Lung microvascular endothelial cell (primary cell): ENCODE results near the gene KCNQ2. TPM values are rescaled to one million over a fixed set of nuclear protein-coding genes. Genes with fewer than 3 reads are reported as not detected.
"Not testable (repeated sequence)": the region's sequence is repeated elsewhere in the genome, so short reads cannot be mapped to it uniquely, and the experiment has no call there.

Experiments
- DNase-seq, 2 donors: peaks; one replicate each; pipeline versions ENCODE4 v3.0.0 to v3.0.0-alpha.2; 2010; ENCODE audit warnings: low read depth in 2 of 2
- total RNA-seq: library from RNA; depleted of rRNA; stranded (reverse); fragments of >200 nt; gene quantifications from 2 replicates; pipeline ENCODE4 v1.2.1, GENCODE V29; 2014

KCNQ2 gene
- total RNA-seq, 1 donor from 2014 or later: not detected

DNA sequence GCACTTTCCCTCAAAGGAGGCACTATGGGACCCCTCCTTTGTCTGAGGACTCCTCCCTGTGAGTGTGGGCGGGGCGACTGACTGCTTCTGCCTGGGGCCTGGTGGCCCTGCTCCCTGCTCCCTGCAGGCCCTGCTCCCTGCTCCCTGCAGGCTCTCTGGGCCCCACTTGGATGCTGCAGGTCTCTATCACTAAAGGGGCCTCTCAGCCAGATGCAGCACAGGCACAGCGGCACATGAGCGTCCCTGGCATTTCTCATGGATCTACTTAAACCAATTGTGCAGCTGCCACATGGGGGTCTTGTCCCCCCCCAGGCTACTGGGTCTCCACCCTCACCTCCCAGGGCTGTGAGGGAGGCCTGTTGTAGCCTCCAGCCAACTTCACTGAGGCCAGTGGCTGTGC, 18.6 kb upstream of the KCNQ2 start:
- DNase-seq: no peak

DNA sequence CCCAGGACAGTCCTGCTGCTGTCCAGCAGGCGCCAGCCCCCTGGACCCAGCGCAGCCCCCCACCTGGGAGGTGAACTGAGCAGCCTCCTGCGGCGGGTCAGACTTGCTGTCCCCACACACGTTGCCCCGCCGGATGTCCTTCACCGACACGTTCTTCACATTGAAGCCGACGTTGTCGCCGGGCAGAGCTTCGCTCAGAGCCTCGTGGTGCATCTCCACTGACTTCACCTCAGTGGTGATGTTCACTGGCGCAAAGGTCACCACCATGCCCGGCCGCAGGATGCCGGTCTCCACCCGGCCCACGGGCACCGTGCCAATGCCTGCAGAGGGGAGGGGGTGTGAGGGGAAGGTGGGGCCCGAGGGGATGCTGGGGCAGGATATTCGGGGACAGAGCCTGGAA, 18.0 kb upstream of the KCNQ2 start:
- no peak for DNase-seq

DNA sequence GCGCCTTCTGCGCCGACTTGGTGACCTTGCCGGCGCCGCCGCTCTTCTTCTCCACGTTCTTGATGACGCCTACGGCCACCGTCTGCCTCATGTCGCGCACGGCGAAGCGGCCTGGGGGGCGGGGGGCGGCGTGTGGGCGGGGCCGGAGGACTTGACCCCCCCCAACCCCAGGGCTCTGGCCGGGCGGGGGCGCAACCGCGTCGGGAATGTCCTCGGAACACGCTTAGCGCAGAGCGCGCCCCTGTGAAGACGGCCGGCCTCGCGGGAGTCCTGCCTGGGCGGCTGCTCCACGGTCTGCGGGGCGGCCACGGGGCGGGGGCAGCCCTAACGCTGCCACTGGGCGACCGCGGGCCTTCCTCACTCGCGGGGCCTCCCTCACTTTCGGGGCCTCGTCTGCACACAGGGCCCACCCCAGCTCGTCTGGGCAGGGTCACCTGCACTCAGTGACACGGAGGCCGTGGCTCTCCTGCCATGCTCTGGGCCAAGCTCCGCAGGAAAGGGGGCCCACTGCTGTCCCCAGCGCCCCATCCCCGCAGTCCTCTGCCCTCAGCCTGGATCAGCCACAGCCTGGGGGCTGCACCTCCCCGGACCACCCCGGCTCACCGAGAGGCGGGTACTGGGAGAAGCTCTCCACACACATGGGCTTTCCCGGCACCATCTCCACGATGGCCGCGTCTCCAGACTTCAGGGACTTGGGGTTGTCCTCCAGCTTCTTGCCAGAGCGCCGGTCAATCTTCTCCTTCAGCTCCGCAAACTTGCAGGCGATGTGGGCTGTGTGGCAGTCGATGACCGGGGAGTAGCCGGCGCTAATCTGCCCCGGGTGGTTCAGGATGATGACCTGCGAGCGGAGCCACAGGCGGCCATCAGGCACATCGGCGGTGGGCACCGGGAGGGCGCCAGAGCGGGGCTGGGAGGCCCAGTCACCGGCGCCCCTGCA, 16.1 kb upstream of the KCNQ2 start:
- DNase-seq: no peak

DNA sequence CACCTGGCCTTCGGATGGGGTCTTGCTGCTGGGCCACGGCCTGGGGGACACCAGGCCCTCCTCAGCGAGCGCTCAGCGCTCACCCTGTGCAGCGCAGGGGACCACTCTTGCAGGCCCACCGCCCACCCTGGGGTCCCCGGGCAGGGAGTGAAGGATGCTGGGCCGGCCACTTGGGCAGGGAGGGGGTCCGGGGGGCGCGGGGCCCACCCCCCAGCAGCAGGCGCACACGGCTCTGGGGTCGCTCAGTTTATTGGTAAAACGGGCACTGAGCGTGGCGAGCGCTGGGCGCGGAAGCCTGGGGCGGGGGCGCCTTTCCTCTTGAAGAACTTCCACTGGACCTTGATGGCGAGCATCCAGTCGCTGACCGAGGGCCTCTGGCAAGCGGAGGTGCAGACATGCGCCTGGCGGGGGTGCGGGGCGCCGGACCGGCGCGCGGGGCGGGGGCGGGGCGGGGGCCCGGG, 15.4 kb upstream of the KCNQ2 start:
- DNase-seq: no peak

DNA sequence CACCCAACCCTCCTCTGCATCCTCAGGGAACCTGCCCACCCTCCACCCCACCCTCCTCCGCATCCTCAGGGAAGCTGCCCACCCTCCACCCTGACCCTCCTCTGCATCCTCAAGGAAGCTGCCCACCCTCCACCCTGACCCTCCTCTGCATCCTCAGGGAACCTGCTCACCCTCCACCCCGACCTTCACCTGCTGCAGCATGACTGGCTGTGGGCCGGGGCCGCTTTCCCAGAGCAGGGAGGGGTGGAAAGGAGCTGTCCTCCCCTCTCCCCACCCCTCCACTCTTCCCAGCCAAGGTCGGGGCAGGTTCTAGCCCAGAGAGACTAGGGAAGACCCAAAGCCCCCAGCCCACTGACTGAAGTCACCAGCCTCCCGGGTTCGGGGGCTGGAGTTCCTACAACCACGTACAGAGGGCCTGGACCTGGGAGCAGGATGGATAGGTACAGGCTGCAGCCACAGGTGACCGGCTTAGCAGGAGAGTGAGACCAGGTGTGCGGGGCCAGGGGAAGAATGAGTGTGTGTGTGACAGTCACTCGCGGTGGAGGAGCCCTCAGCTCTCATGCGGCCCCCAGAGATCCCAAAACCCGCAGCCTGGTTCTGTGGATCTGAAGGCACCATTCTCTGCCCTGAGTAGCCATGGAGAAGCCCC, 14.8 kb upstream of the KCNQ2 start:
- no peak for DNase-seq

DNA sequence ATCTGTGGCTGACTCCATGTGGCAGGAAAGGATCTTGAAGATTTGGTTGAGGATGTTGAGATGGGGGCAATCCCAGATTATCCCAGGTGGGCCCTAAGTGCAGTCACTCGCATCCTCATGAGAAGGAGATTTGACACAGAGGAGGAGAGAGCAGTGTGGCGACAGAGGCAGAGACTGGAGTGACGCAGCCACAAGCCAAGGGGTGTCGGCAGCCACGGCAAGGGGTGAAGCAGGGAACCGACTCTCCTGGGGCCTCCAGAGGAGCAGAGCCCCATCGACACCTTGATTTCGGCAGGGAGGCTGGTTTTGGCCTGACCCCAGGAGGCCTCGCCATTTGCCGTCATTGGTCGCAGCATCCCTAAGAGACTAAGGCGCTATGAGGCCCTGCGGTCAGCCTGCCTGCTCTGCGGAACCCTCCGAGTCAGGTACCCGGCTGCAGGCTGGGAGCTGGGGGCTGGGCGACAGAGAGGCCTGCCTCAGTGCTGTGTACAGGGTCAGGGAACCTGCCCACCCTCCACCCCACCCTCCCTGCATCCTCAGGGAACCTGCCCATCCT, 13.9 kb upstream of the KCNQ2 start:
- DNase-seq: no peak

DNA sequence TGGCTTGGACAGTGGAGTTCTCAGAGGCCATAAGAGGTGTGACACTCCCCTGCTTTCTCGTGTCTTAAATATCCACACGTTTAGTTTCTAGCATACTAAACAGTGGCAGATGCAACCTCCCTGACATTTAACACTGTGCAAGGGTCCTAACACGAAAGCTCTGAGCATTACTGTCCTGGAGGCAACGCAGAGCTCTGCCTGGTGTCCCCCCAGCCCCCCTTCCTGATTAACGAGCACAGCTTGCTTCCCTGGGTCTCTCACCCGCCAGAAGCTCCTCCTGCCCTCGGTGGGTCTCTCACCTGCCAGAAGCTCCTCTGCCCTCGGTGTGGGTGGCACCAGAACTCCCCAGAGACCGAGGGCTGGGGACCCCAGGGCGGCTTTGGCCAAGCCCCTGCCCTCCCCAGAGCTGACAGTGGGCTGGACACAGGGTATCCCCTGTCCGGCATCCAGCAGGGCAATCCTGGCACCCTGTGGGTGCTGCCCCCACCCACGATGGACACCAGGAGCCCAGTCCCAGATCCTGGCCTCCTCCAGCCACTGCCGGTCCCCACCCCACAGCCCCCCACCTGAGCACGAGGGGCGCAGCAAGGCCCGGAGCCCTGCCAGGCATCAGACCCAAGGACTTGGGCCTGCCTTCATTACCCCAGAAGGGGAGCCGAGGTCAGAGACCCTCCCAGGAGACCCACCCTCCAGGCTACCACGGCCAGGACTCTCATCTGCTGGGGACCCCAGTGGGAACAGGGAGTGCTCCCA, 12.4 kb upstream of the KCNQ2 start:
- no peak for DNase-seq

DNA sequence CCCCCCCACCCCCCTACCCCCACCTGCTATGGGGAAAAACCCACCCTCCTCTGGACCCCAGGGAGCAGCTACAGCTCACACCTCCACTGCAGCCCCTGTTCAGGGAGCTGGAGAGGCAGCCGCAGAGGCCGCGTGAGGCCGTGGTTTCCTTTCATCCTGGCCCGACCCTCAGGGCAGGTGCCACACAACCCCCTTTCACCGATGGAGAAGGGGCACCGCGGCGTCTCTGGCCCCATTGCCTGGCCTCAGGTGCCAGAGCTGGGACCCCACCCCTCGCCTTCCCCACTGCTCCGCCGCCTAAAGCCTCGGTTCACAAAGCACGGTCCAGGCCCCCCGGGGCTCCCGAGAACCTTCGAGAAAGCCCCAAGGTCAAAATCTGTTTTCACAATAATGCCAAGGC, 11.8 kb upstream of the KCNQ2 start:
- no peak for DNase-seq

DNA sequence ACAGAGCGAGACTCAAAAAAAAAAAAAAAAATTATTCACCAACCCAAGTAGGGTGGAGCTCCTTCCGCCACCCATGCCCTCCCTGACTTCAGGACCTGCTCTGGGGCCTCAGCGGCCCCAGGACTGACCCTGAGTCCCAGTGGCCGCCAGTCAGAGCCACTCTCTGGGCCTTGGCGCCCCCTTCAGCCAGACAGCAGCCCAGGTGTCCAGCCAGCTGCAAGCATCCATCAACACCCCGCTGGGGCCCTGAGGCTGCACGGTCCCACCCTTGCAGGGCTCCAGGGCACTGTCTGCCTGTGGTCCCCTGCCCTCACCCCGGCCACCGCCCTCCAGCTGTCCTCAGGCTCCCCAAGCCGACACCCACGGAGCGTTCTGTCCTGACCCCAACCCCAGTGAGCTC, 11.4 kb upstream of the KCNQ2 start:
- DNase-seq: peak in 1 of 2 donors; percentile 14

DNA sequence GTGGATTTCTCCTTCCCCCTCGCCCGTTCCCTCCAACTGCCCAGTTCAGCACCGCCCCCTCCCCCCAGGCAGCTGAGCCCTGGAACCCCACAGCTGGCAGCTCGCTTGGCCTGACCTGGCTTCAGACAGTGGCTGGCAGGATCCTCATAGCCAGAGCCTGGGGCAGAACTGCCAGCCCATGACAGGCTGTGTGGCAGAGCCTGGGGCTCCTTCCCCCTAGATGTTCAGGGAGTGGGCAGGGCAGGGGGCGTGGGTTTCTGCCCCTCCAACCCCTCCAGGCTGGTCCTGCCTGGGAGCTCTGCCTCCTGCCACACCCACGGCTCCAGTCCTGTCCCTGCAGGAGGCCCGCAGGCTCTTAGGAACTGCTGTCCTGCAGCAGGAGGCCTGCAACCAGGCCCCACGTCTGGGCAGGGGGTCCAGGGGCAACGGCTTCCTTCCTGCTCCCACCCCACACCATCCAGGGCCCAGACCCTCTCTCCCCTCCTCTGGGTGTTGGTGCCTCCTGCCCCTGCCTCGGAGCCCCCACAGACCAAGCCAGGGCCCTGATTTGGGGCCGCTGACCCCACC, 9.6 kb upstream of the KCNQ2 start:
- no peak for DNase-seq

DNA sequence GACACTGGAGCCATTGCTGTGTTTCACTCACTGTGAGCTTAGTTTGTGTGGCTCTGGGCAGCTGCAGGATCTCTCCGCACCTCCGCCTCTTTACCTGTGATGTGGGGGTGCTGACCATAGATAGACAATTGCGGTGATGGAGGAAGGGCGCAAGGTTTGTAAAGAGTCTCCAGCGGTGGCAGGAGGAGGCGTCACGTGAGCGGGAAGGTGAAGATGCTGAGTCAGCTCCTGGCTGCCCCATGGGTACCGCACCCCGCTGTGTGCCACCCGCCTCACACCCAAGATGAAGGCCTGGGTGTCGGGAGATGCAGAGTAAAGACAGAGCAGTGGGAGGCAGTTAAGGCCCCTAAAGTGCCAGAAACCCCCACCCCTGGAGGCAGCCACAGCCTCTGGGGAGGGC, 9.0 kb upstream of the KCNQ2 start:
- DNase-seq: no peak

DNA sequence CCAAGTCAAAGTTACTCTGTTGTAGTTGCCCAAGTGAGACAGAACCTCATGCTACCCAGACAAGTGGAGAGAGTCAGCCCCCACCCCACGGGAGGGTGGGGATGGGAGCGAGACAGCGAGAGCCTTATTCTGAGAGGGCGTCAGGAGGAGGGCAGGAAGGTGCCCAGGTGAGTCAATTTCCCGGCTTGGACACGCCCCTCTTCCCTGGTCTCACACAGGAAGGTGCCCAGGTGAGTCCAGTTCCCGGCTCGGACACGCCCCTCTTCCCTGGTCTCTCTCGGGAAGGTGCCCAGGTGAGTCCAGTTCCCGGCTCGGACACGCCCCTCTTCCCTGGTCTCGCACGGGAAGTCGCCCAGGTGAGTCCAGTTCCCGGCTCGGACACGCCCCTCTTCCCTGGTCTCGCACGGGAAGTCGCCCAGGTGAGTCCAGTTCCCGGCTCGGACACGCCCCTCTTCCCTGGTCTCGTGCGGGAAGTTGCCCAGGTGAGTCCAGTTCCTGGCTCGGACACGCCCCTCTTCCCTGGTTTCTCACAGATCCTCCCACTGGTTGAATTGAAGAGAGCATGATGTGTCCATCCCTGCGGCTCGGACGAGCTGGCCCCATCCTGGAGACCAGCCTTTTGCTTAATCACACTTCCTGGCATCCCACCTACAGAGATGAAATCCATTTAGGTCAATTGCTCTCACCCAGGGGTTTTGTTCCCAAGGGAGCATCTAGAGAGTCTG, 7.4 kb upstream of the KCNQ2 start:
- not testable (repeated sequence) for DNase-seq

DNA sequence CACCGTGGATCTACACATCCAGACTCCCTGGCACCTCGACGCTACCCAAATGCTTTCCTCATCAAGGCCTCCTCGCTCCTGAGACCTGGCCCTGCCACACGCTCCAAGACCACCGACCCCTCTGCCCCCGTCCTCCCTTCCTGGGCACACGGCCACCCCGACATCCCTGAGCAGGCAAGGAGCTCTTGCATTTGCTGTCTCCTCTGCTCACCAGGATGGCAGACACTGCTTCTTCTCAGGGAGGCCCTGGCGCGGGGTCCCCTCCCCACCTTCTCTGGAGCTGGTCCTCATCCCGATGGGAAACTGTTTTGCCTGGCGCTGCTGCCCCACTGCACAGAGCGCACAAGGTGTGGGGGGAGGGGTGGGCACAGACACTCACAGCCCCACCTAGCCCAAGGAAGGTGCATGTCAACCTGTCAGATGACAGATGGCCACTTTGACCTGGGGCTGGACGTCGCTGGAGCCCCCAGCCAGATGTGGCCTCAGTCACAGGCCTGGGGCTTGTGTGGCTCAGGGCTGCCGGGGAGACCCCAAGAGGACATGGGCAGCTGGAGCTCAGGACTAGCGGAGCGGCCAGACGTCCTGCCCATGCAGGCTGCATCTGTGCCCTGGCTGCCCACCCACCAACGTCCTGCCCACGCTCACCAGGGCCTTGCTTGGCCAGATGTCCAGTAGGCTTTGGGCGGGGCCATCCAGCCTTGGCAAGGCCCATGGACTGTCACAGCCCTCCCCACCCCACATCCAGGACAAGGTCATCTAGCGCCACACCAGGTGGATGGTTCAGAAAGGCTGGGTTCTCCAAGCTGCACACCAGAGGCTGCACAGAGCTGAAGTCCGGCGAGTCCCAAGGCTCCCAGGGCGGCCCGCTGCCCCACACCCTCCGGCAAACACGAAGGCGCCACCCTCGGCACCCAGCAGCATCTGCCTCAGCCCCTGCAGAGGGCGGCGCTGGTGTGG, 6.2 kb upstream of the KCNQ2 start:
- DNase-seq: no peak

DNA sequence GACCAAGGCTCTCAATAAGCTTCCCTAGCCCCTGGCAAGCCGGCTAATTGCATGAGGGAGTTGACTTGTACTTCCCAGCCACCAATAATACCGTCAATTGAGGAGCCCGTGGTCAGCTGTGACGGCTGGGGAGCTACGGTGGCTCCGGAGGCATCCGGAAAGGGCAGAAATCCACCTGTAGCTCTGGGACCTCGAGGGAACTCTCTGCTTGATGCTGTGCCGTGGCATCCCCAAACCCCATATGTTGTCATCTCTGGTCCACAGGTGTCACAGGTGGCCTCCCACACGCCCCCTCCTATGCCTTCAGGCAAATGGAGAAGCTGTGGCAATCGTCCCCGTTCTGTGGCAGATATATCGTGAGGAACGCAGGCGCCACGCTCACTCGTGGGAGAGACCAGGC, 5.5 kb upstream of the KCNQ2 start:
- DNase-seq: no peak

DNA sequence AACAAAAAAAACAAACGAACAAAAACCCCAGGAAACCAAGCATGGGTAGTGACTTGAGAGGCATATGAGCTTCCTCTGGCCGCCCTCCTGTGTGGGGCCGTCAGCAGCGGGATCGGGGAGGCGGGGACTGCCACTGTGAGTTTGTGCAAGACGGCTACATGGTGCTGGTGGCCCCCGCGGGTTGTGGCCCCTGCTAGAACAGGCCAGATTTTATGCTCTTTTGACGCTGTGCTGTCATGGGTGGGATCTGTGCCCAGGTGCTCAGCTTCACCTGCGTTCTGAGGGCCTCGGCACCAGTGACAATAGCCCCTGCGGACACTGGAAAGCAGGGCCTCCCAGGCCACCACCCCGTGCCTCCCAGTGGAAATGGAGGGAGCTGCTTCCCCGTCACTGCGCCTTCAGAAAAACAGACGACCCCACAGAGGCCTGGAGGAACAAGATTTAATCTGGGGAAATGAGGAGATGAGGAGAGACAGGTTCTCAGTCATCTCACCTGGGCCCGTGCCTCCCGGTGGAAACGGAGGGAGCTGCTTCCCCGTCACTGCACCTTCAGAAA, 4.7 kb upstream of the KCNQ2 start:
- DNase-seq: no peak

DNA sequence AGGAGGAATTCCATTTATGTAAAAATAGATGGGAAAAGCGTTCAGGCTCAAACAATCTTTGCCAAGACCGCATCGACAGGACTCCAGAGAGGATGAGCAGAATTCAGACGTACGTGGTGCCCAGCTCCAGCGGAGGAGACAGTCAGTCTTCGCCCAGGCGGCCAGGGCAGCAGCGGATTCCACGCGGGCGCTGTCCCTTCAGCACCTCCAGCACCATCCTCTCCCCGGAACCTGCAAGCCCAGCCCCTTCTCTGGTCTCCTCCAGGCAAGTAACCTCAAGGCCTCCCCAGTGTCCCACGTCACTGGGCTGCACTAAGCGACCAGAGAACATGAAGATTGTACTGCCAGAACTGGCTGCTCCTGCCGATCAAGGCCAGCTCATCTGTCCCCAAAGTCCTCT, 2.8 kb upstream of the KCNQ2 start:
- DNase-seq: peak; percentile 10 to 24

DNA sequence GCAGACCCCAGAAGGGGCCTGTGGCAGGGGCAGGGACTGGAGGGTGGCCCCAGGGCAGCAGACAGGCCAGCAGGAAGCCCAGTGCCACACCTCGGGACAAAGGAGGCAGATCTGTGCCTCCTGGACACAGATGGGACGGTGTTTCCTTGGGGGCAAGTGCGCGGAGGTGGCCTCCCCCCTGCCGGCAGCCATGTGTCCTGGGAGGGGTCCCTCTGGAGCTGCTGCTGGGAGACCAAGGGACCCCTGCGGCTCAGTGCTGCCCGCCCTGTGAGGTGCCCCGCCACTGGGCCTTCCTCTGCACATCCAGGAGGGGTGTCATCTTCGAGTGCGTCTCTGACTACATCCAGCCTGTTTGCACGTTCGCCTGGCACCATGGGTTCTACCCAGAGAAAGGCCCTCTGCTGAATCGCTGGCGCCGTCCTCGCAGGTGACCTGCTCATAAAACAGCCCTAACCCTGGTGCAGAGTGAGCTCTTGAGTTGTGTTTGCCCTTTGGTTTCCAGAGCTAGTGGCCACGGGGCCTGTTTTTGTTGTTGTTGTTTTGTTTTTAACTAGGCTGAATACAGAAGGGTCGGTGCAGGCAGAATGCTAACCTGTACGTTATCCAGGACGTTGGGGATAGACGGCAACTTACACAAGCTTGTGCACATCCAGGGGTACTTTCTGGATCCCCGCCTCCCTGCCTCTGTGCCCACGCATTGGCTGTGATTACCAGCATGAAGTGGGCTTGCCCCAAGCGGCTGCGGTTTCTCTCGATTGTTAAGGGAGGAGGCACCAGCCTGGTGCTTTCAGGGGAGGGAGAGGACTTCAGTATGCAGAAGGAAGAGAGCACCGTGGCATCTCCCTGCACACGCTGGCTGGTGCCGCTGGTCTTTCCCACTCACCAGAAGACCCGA, 1.3 kb upstream of the KCNQ2 start:
- no peak for DNase-seq

DNA sequence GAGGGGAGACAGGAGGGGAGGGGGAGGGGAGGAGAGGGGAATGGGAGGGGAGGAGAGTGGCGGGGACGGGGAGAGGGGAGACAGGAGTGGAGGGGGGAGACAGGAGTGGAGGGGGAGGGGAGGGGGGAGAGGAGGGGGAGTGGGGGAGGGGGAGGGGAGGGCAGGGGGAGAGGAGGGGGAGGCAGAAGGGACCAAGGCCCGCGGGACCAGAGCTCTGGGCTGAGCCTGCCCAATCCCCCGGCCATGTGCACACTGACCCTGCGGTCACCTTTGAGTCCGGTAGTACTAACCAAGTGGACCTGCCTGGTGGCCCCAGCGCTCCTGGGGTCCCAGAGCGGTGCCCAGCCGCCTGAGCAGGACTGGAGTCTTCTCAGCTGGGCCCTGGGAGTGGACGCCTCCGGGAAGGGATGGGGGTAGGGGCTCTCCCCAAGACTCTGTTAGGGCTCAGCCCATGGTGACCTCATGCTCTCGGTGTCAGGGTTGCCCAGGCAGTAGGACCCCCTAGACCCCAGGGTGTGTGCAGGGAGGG, 471 bp upstream of the KCNQ2 start:
- DNase-seq: no peak
